ENCODE results near the gene FBXL16. TPM values are rescaled to one million over a fixed set of nuclear protein-coding genes. Genes with fewer than 3 reads are reported as not detected.

FBXL16 gene
- total RNA-seq, 4 donors from 2014 or later = 13.7 to 23.1 (median 17.9) TPM

- no peaks in the 10 kb centered on the region for H3K9me3 ChIP-seq
- WGBS = 96% methylated on average over 38 of the region's 49 CpGs
- H3K27ac ChIP-seq = no peak overlapping the region
- H3K27me3 ChIP-seq = no peaks in the 10 kb centered on the region
- H3K36me3 ChIP-seq = peaks cover 73% of the 10 kb centered on the region
- peaks cover 7% of the 10 kb centered on the region for H3K4me1 ChIP-seq
- TF ChIP-seq POLR2A (IDR thresholded peaks at IDR 0.05) (no peak), EP300 (IDR thresholded peaks at IDR 0.05) (no peak), CTCF (IDR thresholded peaks at IDR 0.05) (no peak), POLR2AphosphoS5 (IDR thresholded peaks at IDR 0.05) (no peak)
- no peak overlapping the region for H3K4me3 ChIP-seq
- DNase-seq (ENCODE audit: low spot score in 2 of 2) = no peak
These were observed 28.8 kb upstream of the FBXL16 start for GRCh38 chr16:734208-734980.

- no peak for DNase-seq (ENCODE audit: low spot score in 2 of 2)
- no peak overlapping the region for H3K27ac ChIP-seq
- H3K27me3 ChIP-seq = peaks cover 2% of the 10 kb centered on the region
- H3K9me3 ChIP-seq = no peaks in the 10 kb centered on the region
- no peak overlapping the region for H3K4me3 ChIP-seq
- peaks cover 8% of the 10 kb centered on the region for H3K4me1 ChIP-seq
- H3K36me3 ChIP-seq = peaks cover 73% of the 10 kb centered on the region
- TF ChIP-seq POLR2AphosphoS5 (IDR thresholded peaks at IDR 0.05) = no peak
- TF ChIP-seq CTCF (IDR thresholded peaks at IDR 0.05) = peak in 1 of 2 donors; percentile 24
- WGBS = 100% methylated on average over 7 of the region's 34 CpGs
These were observed 28.0 kb upstream of the FBXL16 start for GRCh38 chr16:733382-734207.

GRCh38 chr16:732936-733335 lies 27.3 kb upstream of the FBXL16 start:
- WGBS = 90% methylated on average over 8 of the region's 13 CpGs
- no peak for DNase-seq (ENCODE audit: low spot score in 2 of 2)

GRCh38 chr16:732332-732731 lies 26.7 kb upstream of the FBXL16 start:
- no peak for TF ChIP-seq POLR2A (IDR thresholded peaks at IDR 0.05)
- no peak for TF ChIP-seq POLR2AphosphoS5 (IDR thresholded peaks at IDR 0.05)
- no peak for TF ChIP-seq EP300 (IDR thresholded peaks at IDR 0.05)
- no peak for TF ChIP-seq CTCF (IDR thresholded peaks at IDR 0.05)
- Histone ChIP-seq H3K36me3 (peaks cover 65% of the 10 kb centered on the region), H3K9me3 (no peaks in the 10 kb centered on the region), H3K4me1 (peaks cover 16% of the 10 kb centered on the region), H3K27ac (no peak overlapping the region), H3K4me3 (no peak overlapping the region), H3K27me3 (peaks cover 13% of the 10 kb centered on the region)
- WGBS = 95% methylated on average over 10 of the region's 12 CpGs
- DNase-seq (ENCODE audit: low spot score in 2 of 2) = no peak

More at GRCh38 chr16:732936-733335, 27.3 kb upstream of the FBXL16 start:
- Histone ChIP-seq H3K27ac (no peak overlapping the region), H3K4me1 (peaks cover 12% of the 10 kb centered on the region), H3K36me3 (peaks cover 71% of the 10 kb centered on the region), H3K27me3 (peaks cover 7% of the 10 kb centered on the region), H3K4me3 (no peak overlapping the region), H3K9me3 (no peaks in the 10 kb centered on the region)
- TF ChIP-seq EP300 (IDR thresholded peaks at IDR 0.05) (no peak), POLR2A (IDR thresholded peaks at IDR 0.05) (no peak), CTCF (IDR thresholded peaks at IDR 0.05) (no peak), POLR2AphosphoS5 (IDR thresholded peaks at IDR 0.05) (no peak)

Data from suprapubic skin (tissue), 4 donors.